ENCODE data around the gene CCDC8.

The CCDC8 gene

GRCh38 chr19:46374536-46375475, 38.6 kb downstream of the CCDC8 start:
- Histone ChIP-seq H4K8ac (ENCODE audit: low read depth, low read length) (peak overlapping the region; percentile 31), H3K27me3 (ENCODE audit: insufficient read depth, low read length) (no peaks in the 10 kb centered on the region), H3K4me1 (ENCODE audit: control insufficient read depth in 1 of 2, insufficient read depth in 2 of 2, low read length in 2 of 2) (peaks cover 32 to 38% of the 10 kb centered on the region in 2 experiments), H3K79me2 (ENCODE audit: control insufficient read depth, insufficient read depth, low read length, poor library complexity) (peaks cover 11% of the 10 kb centered on the region), H3K4ac (ENCODE audit: low read depth, low read length) (peak overlapping the region; percentile 51), H4K12ac (ENCODE audit: low read depth, low read length) (peak overlapping the region; percentile 3), H3K9ac (ENCODE audit: low read length) (no peak overlapping the region), H2AK5ac (ENCODE audit: low read length) (peak overlapping the region; percentile 90), H2BK120ac (ENCODE audit: insufficient read depth, low read length, poor library complexity) (peak overlapping the region; percentile 49), H3K36me3 (ENCODE audit: control insufficient read depth in 1 of 2, insufficient read depth in 2 of 2, low read length in 2 of 2) (peaks cover 15 to 31% of the 10 kb centered on the region in 2 experiments), H3K4me3 (ENCODE audit: low read depth, low read length) (no peak overlapping the region), H3K14ac (ENCODE audit: low read length) (peak overlapping the region; percentile 34), H3K4me2 (ENCODE audit: low read length) (no peak overlapping the region), H2BK12ac (ENCODE audit: low read length) (peak overlapping the region; percentile 34), H3K79me1 (ENCODE audit: low read length) (peaks cover 21% of the 10 kb centered on the region), H3K9me3 (ENCODE audit: insufficient read depth, low read depth, low read length) (peaks cover 2% of the 10 kb centered on the region), H3K27ac (ENCODE audit: low read depth, low read length) (no peak overlapping the region), H3K23ac (ENCODE audit: low read length) (no peak overlapping the region), H2BK5ac (ENCODE audit: low read depth, low read length, poor library complexity) (peak overlapping the region; percentile 23), H4K91ac (ENCODE audit: low read depth, low read length) (peak overlapping the region; percentile 70), H2AFZ (ENCODE audit: insufficient read depth, low read length, poor library complexity) (no peak overlapping the region), H3K18ac (ENCODE audit: low read length) (peak overlapping the region; percentile 53)
- no peak for DNase-seq
- WGBS (ENCODE audit: extremely low coverage, insufficient coverage, insufficient read length) = no CpG with 5 or more reads among the region's 21 CpGs

- Histone ChIP-seq H4K12ac (ENCODE audit: low read depth, low read length) (peak overlapping the region; percentile 3), H2AFZ (ENCODE audit: insufficient read depth, low read length, poor library complexity) (peak overlapping the region; percentile 17), H3K4me3 (ENCODE audit: low read depth, low read length) (peak overlapping the region; percentile 34), H2AK5ac (ENCODE audit: low read length) (peak overlapping the region; percentile 90), H3K18ac (ENCODE audit: low read length) (peak overlapping the region; percentile 53), H3K4me2 (ENCODE audit: low read length) (peak overlapping the region; percentile 26), H3K27ac (ENCODE audit: low read depth, low read length) (peak overlapping the region; percentile 79), H2BK5ac (ENCODE audit: low read depth, low read length, poor library complexity) (peak overlapping the region; percentile 23), H3K79me1 (ENCODE audit: low read length) (peaks cover 21% of the 10 kb centered on the region), H3K79me2 (ENCODE audit: control insufficient read depth, insufficient read depth, low read length, poor library complexity) (peaks cover 11% of the 10 kb centered on the region), H3K27me3 (ENCODE audit: insufficient read depth, low read length) (no peaks in the 10 kb centered on the region), H3K4ac (ENCODE audit: low read depth, low read length) (peak overlapping the region; percentile 25), H4K91ac (ENCODE audit: low read depth, low read length) (peak overlapping the region; percentile 70), H2BK120ac (ENCODE audit: insufficient read depth, low read length, poor library complexity) (peak overlapping the region; percentile 49), H3K9ac (ENCODE audit: low read length) (no peak overlapping the region), H3K4me1 (ENCODE audit: control insufficient read depth in 1 of 2, insufficient read depth in 2 of 2, low read length in 2 of 2) (peaks cover 32 to 38% of the 10 kb centered on the region in 2 experiments), H3K9me3 (ENCODE audit: insufficient read depth, low read depth, low read length) (peaks cover 2% of the 10 kb centered on the region), H3K23ac (ENCODE audit: low read length) (no peak overlapping the region), H4K8ac (ENCODE audit: low read depth, low read length) (peak overlapping the region; percentile 31), H2BK12ac (ENCODE audit: low read length) (peak overlapping the region; percentile 34), H3K14ac (ENCODE audit: low read length) (peak overlapping the region; percentile 34), H3K36me3 (ENCODE audit: control insufficient read depth in 1 of 2, insufficient read depth in 2 of 2, low read length in 2 of 2) (peaks cover 15 to 28% of the 10 kb centered on the region in 2 experiments)
- DNase-seq = peak; percentile 36 to 65
- no CpG with 5 or more reads among the region's 17 CpGs for WGBS (ENCODE audit: extremely low coverage, insufficient coverage, insufficient read length)
These were observed 39.6 kb downstream of the CCDC8 start for GRCh38 chr19:46373491-46374359.

GRCh38 chr19:46372901-46373490, 40.4 kb downstream of the CCDC8 start:
- Histone ChIP-seq H3K4me1 (ENCODE audit: control insufficient read depth in 1 of 2, insufficient read depth in 2 of 2, low read length in 2 of 2) (peaks cover 32 to 38% of the 10 kb centered on the region in 2 experiments), H3K79me2 (ENCODE audit: control insufficient read depth, insufficient read depth, low read length, poor library complexity) (peaks cover 11% of the 10 kb centered on the region), H3K4me2 (ENCODE audit: low read length) (peak overlapping the region; percentile 22), H3K9me3 (ENCODE audit: insufficient read depth, low read depth, low read length) (peaks cover 3% of the 10 kb centered on the region), H3K27me3 (ENCODE audit: insufficient read depth, low read length) (no peaks in the 10 kb centered on the region), H4K91ac (ENCODE audit: low read depth, low read length) (peak overlapping the region; percentile 97), H3K14ac (ENCODE audit: low read length) (peak overlapping the region; percentile 96), H3K23ac (ENCODE audit: low read length) (no peak overlapping the region), H2BK5ac (ENCODE audit: low read depth, low read length, poor library complexity) (peak overlapping the region; percentile 91), H2BK120ac (ENCODE audit: insufficient read depth, low read length, poor library complexity) (peak overlapping the region; percentile 79), H4K12ac (ENCODE audit: low read depth, low read length) (peak overlapping the region; percentile 90), H3K9ac (ENCODE audit: low read length) (no peak overlapping the region), H2AFZ (ENCODE audit: insufficient read depth, low read length, poor library complexity) (peak overlapping the region; percentile 74), H3K4me3 (ENCODE audit: low read depth, low read length) (no peak overlapping the region), H3K27ac (ENCODE audit: low read depth, low read length) (peak overlapping the region; percentile 79), H2BK12ac (ENCODE audit: low read length) (peak overlapping the region; percentile 97), H3K36me3 (ENCODE audit: control insufficient read depth in 1 of 2, insufficient read depth in 2 of 2, low read length in 2 of 2) (peaks cover 15 to 31% of the 10 kb centered on the region in 2 experiments), H3K4ac (ENCODE audit: low read depth, low read length) (peak overlapping the region; percentile 50), H4K8ac (ENCODE audit: low read depth, low read length) (peak overlapping the region; percentile 91), H3K18ac (ENCODE audit: low read length) (peak overlapping the region; percentile 84), H2AK5ac (ENCODE audit: low read length) (peak overlapping the region; percentile 99), H3K79me1 (ENCODE audit: low read length) (peaks cover 21% of the 10 kb centered on the region)
- no CpG with 5 or more reads among the region's 11 CpGs for WGBS (ENCODE audit: extremely low coverage, insufficient coverage, insufficient read length)
- DNase-seq = no peak

Measured in trophoblast cell (in vitro differentiated cells and primary cell).